A673 (cell line): Measurements from ENCODE around the gene AGRP. TPM values are rescaled to one million over a fixed set of nuclear protein-coding genes. Genes with fewer than 3 reads are reported as not detected.

ENCODE experiments used
- BruUV-seq: library from RNA; stranded (reverse); fragments of 400-500 nt; replicated peaks from 2 replicates; lab custom pipeline; 2021; lab: Mats Ljungman, UMichigan
- CTCF ChIA-PET: fragments of 300-600 bp; sonication (Branson Sonifier 250); formaldehyde crosslinking; loops from one replicate; lab custom pipeline; 2022; ENCODE audit warnings: antibody characterized with exemption; lab: Charles Lee
- POLR2A ChIA-PET: fragments of 300-600 bp; sonication (Branson Sonifier 250); formaldehyde crosslinking; loops from one replicate; lab custom pipeline; 2022; ENCODE audit warnings: antibody characterized with exemption; ENCODE audit not compliant: low non-redundant PET; lab: Charles Lee
- DNase-seq: peaks from one replicate; pipeline ENCODE4 v3.0.0-alpha.2; 2015; ENCODE audit warnings: low spot score
- H3K27ac ChIP-seq: fragments of 200-600 bp; sonication (generic); 2 replicates; pipeline ENCODE4 v1.5.1; 2016; ENCODE audit warnings: mixed run types, low read depth, mild to moderate bottlenecking, mixed read lengths, antibody characterized with exemption, low read length; ENCODE audit not compliant: poor library complexity, severe bottlenecking
- H3K27me3 ChIP-seq: fragments of 200-600 bp; sonication (generic); replicated peaks from 2 replicates; pipeline ENCODE4 v1.6.1; 2017; ENCODE audit warnings: mixed run types, low read depth, mild to moderate bottlenecking, mixed read lengths, antibody characterized with exemption, low read length; ENCODE audit not compliant: insufficient read depth, poor library complexity
- H3K36me3 ChIP-seq: fragments of 200-600 bp; sonication (generic); 2 replicates; pipeline ENCODE4 v1.6.1; 2016; ENCODE audit warnings: mixed run types, mild to moderate bottlenecking, mixed read lengths, antibody characterized with exemption, low read length; ENCODE audit not compliant: insufficient read depth, poor library complexity, severe bottlenecking
- H3K4me1 ChIP-seq: fragments of 200-600 bp; sonication (generic); 2 replicates; pipeline ENCODE4 v1.6.1; 2017; ENCODE audit warnings: mixed run types, mild to moderate bottlenecking, mixed read lengths, antibody characterized with exemption, low read length; ENCODE audit not compliant: insufficient read depth, poor library complexity, severe bottlenecking
- H3K4me3 ChIP-seq: fragments of 200-600 bp; sonication (generic); 2 replicates; pipeline ENCODE4 v1.5.1; 2016; ENCODE audit warnings: low read depth, mixed run types, mild to moderate bottlenecking, mixed read lengths, low read length; ENCODE audit not compliant: poor library complexity, severe bottlenecking
- H3K9me3 ChIP-seq: fragments of 200-600 bp; sonication (generic); 2 replicates; pipeline ENCODE4 v1.6.1; 2016; ENCODE audit warnings: mixed run types, low read depth, mild to moderate bottlenecking, mixed read lengths, antibody characterized with exemption, low read length; ENCODE audit not compliant: poor library complexity, severe bottlenecking
- CTCF ChIP-seq: fragments of 300-800, 200-600 bp; sonication (generic); conservative IDR thresholded peaks from 2 replicates; pipeline ENCODE4 v1.5.1; 2017; ENCODE audit warnings: low read depth, mild to moderate bottlenecking, antibody characterized with exemption, low read length, moderate library complexity, mixed read lengths
- EZH2 ChIP-seq: fragments of 200-600 bp; sonication (generic); IDR thresholded peaks from 2 replicates; pipeline ENCODE4 v1.6.1; 2017; ENCODE audit warnings: borderline replicate concordance, low read depth, mild to moderate bottlenecking, mixed read lengths, antibody characterized with exemption, low read length; ENCODE audit not compliant: poor library complexity, severe bottlenecking
- intact Hi-C: fragments of 100-400 bp; cut with micrococcal nuclease; formaldehyde crosslinking; loops from one replicate; pipeline ENCODE4 v1.10.0; 2022; ENCODE audit not compliant: unreplicated experiment
- total RNA-seq: library from RNA; stranded (reverse); gene quantifications from 2 replicates; pipeline ENCODE4 v1.2.3, GENCODE V29; 2021

Gene AGRP
- total RNA-seq, 1 experiment from 2014 or later: not detected

DNA sequence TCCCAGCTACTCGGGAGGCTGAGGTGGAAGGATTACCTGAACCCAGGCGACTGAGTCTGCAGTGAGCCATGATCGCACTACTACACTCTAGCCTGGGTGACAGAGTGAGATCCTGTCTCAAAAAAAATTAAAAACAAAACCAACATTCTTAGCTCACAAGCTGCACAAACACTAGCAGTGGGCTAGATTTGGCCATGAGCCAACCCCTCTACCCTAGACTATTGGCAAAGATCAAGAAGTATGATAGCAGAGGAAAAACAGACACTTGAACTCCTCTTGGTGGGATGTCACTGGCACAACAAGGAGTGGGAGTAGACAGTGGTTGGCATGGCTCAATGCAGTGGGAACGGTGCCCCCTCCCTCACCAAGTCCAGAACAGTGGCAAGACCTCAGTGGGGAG is 25.7 kb upstream of the AGRP start:
- ChIA-PET POLR2A (no interaction called here), CTCF (no interaction called here)
- BruUV-seq: no TSS peak
- no peaks in the 10 kb centered on the region for H3K4me1 ChIP-seq
- H3K36me3 ChIP-seq: no peaks in the 10 kb centered on the region
- H3K9me3 ChIP-seq: no peaks in the 10 kb centered on the region
- H3K27ac ChIP-seq: no peak overlapping the region
- DNase-seq: no peak
- intact Hi-C loops: no loop called here
- no peaks in the 10 kb centered on the region for H3K27me3 ChIP-seq
- no peak overlapping the region for H3K4me3 ChIP-seq
- TF ChIP-seq CTCF (no peak), EZH2 (no peak)

- no peak for TF ChIP-seq EZH2
- TF ChIP-seq CTCF: no peak
- Histone ChIP-seq H3K27ac (no peak overlapping the region), H3K4me3 (no peak overlapping the region), H3K4me1 (no peaks in the 10 kb centered on the region), H3K27me3 (no peaks in the 10 kb centered on the region), H3K36me3 (no peaks in the 10 kb centered on the region), H3K9me3 (no peaks in the 10 kb centered on the region)
- ChIA-PET CTCF (no interaction called here), POLR2A (no interaction called here)
- BruUV-seq: no TSS peak
- intact Hi-C loops: no loop called here
- DNase-seq: no peak
Measured at GRCh38 chr16:67506468-67506867, 23.1 kb upstream of the AGRP start.

DNA sequence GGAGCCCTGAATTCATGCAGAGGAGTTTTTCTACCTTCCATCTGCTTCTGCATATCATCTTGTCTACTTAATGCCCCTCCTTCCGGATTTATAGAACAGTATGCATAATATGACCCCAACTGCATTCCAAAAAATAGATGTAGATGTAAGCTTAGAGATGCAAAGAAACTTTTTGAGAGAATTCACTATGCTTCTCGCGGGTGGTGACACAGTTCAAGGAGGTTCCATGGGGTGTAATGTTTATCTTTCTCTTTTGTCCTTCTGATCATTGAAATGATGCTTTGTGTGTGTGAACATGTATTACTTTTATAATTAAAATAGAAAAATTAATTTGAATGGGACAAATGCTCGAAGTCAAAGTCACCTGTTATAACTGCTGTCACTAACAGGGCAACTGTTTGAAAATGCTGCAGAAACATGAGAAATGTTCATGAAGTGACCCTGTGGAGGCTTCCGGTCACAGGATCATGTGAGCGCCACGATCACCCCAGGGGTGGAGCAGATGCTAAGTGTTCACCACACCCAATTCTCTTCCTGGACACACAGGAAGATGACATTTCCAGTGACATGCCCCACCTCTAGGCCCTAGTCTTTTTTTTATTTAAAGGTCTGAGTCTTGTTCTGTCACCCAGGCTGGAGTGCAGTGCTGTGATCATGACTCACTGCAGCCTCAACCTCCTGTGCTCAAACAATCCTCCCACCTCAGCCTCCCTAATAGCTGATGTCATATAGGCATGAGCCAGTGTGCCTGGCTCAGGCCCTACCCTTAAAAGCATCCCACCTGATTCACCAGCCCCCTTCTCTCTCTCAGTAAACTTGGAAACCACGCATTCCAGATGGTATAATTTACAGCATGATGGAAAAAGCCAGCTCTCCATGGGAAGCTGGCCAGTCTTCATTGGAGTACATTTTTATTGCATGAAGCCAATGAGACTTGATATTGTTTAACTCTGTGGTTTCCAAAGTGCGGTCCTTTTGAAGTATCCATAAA is 21.0 kb upstream of the AGRP start:
- no peaks in the 10 kb centered on the region for H3K9me3 ChIP-seq
- ChIA-PET CTCF (no interaction called here), POLR2A (no interaction called here)
- H3K4me1 ChIP-seq: no peaks in the 10 kb centered on the region
- no peak overlapping the region for H3K27ac ChIP-seq
- BruUV-seq: no TSS peak
- no peak overlapping the region for H3K4me3 ChIP-seq
- no peaks in the 10 kb centered on the region for H3K36me3 ChIP-seq
- TF ChIP-seq CTCF (no peak), EZH2 (no peak)
- intact Hi-C loops: no loop called here
- no peak for DNase-seq
- no peaks in the 10 kb centered on the region for H3K27me3 ChIP-seq
